Breast epithelium (tissue), 4 donors: ENCODE measurements around the gene EPHA1. TPM values are rescaled to one million over a fixed set of nuclear protein-coding genes. Genes with fewer than 3 reads are reported as not detected.
A peak's percentile ranks its signal among the peaks of the same experiment; 100 is the strongest.

Experiments used
- DNase-seq, 2 donors: peaks; one replicate each; pipeline ENCODE4 v3.0.0-alpha.2; 2019; ENCODE audit warnings: low spot score in 2 of 2
- H3K27ac ChIP-seq, 2 donors: fragments of 200-600 bp; sonication (generic) in 1 of 2; one replicate each; pipeline ENCODE4 v1.5.1; 2016 to 2019; ENCODE audit warnings: mild to moderate bottlenecking in 1 of 2
- H3K27me3 ChIP-seq, 2 donors: fragments of 200-600 bp; sonication (generic) in 1 of 2; one replicate each; pipeline versions ENCODE4 v1.5.1 to v1.6.0; 2017 to 2019; ENCODE audit warnings: control low read depth in 1 of 2, mild to moderate bottlenecking in 1 of 2
- H3K36me3 ChIP-seq: fragments of 200-600 bp; one replicate; pipeline ENCODE4 v1.5.1; 2019
- H3K4me1 ChIP-seq, 2 donors: fragments of 200-600 bp; sonication (generic); one replicate each; pipeline ENCODE4 v1.5.1; 2016 to 2019; ENCODE audit warnings: control low read depth in 1 of 2
- H3K4me3 ChIP-seq, 3 donors: fragments of 200-600 bp; sonication (generic); 1 replicate in 2 of 3; 2 replicates in 1 of 3; pipeline ENCODE4 v1.5.1; 2016 to 2019; ENCODE audit warnings: mild to moderate bottlenecking in 3 of 3, moderate library complexity in 2 of 3
- H3K9me3 ChIP-seq, 2 donors: fragments of 200-600 bp; sonication (generic) in 1 of 2; one replicate each; pipeline ENCODE4 v1.5.1; 2016 to 2019; ENCODE audit warnings: control low read depth in 1 of 2
- CTCF ChIP-seq, 3 donors: fragments of 450-650 bp; IDR thresholded peaks; one replicate each; pipeline ENCODE4 v1.5.1; 2016 to 2017; ENCODE audit warnings: antibody characterized with exemption in 3 of 3, mild to moderate bottlenecking in 3 of 3, moderate library complexity in 3 of 3
- POLR2A ChIP-seq: fragments of 450-650 bp; IDR thresholded peaks from one replicate; pipeline ENCODE4 v1.6.1; 2016; ENCODE audit warnings: antibody characterized with exemption, mild to moderate bottlenecking, moderate library complexity
- POLR2AphosphoS5 ChIP-seq, 3 donors: sonication (generic); formaldehyde crosslinking; IDR thresholded peaks; one replicate each; pipeline ENCODE4 v1.6.1; 2017; ENCODE audit warnings: antibody characterized with exemption in 3 of 3
- intact Hi-C: fragments of 100-400 bp; cut with DNase I; formaldehyde crosslinking; loops from one replicate; pipeline ENCODE4 v1.15.1; 2023; ENCODE audit warnings: low total_unique reads
- total RNA-seq, 3 donors: library from RNA; depleted of rRNA; stranded (reverse); fragments of >200 nt; gene quantifications; one replicate each; pipeline ENCODE4 v1.1.0, GENCODE V29; 2016

EPHA1 gene
- total RNA-seq, 3 donors from 2014 or later, result 11.8 to 15.4 TPM; not detected in 1

DNA sequence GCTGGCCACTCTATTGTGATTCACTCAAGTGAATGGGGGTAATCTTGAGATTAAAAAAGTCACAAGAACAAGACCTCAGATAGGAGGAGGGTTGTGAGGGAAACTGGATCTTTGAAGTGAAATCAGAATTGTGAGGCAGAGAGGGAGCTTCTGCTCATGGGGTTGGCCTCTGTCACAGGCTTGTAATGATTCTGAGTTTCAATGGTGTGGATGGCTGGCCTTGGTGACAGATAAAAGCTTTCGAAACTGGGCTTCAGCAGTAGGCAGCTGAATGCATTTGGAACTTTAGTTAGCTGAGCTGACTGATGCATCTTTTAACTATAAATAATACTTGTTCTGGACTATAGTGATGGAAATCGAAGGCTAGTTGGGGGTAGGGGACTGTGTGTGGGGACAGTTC lies 46.8 kb upstream of the EPHA1 start:
- H3K9me3 ChIP-seq, result no peaks in the 10 kb centered on the region
- H3K4me1 ChIP-seq, result no peaks in the 10 kb centered on the region
- TF ChIP-seq POLR2A (no peak), POLR2AphosphoS5 (IDR thresholded peaks at IDR 0.05) (no peak), CTCF (IDR thresholded peaks at IDR 0.05) (no peak)
- no peaks in the 10 kb centered on the region for H3K27me3 ChIP-seq
- H3K4me3 ChIP-seq, result no peak overlapping the region
- intact Hi-C loops, result no loop called here
- H3K27ac ChIP-seq, result no peak overlapping the region
- no peak for DNase-seq
- H3K36me3 ChIP-seq, result no peaks in the 10 kb centered on the region

GRCh38 chr7:143454091-143454680 lies 45.5 kb upstream of the EPHA1 start:
- H3K9me3 ChIP-seq, result no peaks in the 10 kb centered on the region
- H3K4me3 ChIP-seq, result no peak overlapping the region
- peak overlapping the region in 1 of 2 donors; percentile 10 for H3K27ac ChIP-seq
- intact Hi-C loops, result no loop called here
- H3K36me3 ChIP-seq, result no peaks in the 10 kb centered on the region
- H3K27me3 ChIP-seq, result no peaks in the 10 kb centered on the region
- H3K4me1 ChIP-seq, result no peaks in the 10 kb centered on the region
- DNase-seq, result no peak
- no peak for TF ChIP-seq POLR2A
- no peak for TF ChIP-seq POLR2AphosphoS5 (IDR thresholded peaks at IDR 0.05)
- no peak for TF ChIP-seq CTCF (IDR thresholded peaks at IDR 0.05)

DNA sequence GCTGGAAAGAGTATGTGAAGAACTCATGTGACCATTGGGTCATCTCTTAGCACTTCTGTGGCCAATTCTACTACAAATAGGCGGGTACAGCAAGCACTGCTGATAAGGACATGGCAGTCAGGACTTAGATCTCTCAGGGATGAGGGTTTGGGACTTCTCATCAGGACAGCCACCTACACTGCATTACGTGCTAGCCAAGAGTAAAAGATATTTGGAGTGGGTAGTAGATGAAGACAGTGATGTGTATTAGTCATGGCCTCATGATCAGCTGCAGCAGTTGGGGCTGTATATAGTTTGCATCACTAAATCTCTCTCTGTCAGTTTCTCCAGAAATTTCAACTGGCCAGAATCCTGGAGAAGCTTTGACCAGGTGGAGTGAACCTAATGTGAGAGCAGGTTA lies 43.8 kb upstream of the EPHA1 start:
- H3K27ac ChIP-seq, result peak overlapping the region in 1 of 2 donors; percentile 39
- no peaks in the 10 kb centered on the region for H3K27me3 ChIP-seq
- no peaks in the 10 kb centered on the region for H3K9me3 ChIP-seq
- no peak overlapping the region for H3K4me3 ChIP-seq
- H3K36me3 ChIP-seq, result no peaks in the 10 kb centered on the region
- no peaks in the 10 kb centered on the region for H3K4me1 ChIP-seq
- TF ChIP-seq POLR2A (no peak), CTCF (IDR thresholded peaks at IDR 0.05) (no peak), POLR2AphosphoS5 (IDR thresholded peaks at IDR 0.05) (no peak)
- DNase-seq, result no peak
- intact Hi-C loops, result no loop called here

- no peaks in the 10 kb centered on the region for H3K9me3 ChIP-seq
- TF ChIP-seq POLR2A, result no peak
- TF ChIP-seq POLR2AphosphoS5 (IDR thresholded peaks at IDR 0.05), result no peak
- no peak for TF ChIP-seq CTCF (IDR thresholded peaks at IDR 0.05)
- no peak overlapping the region for H3K4me3 ChIP-seq
- no peaks in the 10 kb centered on the region for H3K4me1 ChIP-seq
- H3K27ac ChIP-seq, result peak overlapping the region in 1 of 2 donors; percentile 39
- DNase-seq, result no peak
- no peaks in the 10 kb centered on the region for H3K27me3 ChIP-seq
- no peaks in the 10 kb centered on the region for H3K36me3 ChIP-seq
- intact Hi-C loops, result no loop called here
Observed at GRCh38 chr7:143451746-143452145, 43.1 kb upstream of the EPHA1 start.

DNA sequence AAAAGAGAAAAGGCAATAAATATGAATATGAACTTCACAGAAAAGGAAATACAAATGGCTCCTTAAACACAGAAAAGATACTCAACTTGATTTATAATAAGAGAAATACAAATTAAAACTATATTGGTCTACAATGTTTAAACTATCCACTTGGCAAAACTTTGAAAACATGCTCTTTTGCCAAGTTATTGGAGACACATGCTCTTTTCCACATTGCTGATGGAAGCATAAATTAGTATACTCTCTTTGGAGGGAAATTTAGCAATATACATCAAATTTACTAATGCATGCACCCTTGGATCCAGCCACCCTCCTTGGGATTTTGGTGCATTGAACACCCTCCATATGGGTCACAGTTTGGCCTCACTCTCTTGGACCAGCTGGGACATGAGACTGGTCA lies 42.5 kb upstream of the EPHA1 start:
- TF ChIP-seq POLR2AphosphoS5 (IDR thresholded peaks at IDR 0.05) (no peak), POLR2A (no peak), CTCF (IDR thresholded peaks at IDR 0.05) (no peak)
- H3K27ac ChIP-seq, result no peak overlapping the region
- H3K4me3 ChIP-seq, result no peak overlapping the region
- no peak for DNase-seq
- H3K4me1 ChIP-seq, result no peaks in the 10 kb centered on the region
- no peaks in the 10 kb centered on the region for H3K9me3 ChIP-seq
- H3K36me3 ChIP-seq, result no peaks in the 10 kb centered on the region
- no peaks in the 10 kb centered on the region for H3K27me3 ChIP-seq
- intact Hi-C loops, result no loop called here
